H1 (cell line): ENCODE measurements around the gene WNT1. TPM values are rescaled to one million over a fixed set of nuclear protein-coding genes. Genes with fewer than 3 reads are reported as not detected.
A peak's percentile ranks its signal among the peaks of the same experiment; 100 is the strongest.

Experiments
- BACH1 ChIP-seq: IDR thresholded peaks from 2 replicates; pipeline ENCODE4 v1.6.1; 2012; ENCODE audit warnings: low read length, improper control_type of control experiment
- CBX8 ChIP-seq: fragments of 300-800, 300-1000 bp; sonication (generic); IDR thresholded peaks from 2 replicates; pipeline ENCODE4 v1.7.1; 2016; ENCODE audit warnings: low read depth, low read length, borderline replicate concordance
- EZH2 ChIP-seq: fragments of 200-600 bp; sonication (generic); IDR thresholded peaks from 2 replicates; pipeline ENCODE4 v1.7.1; 2012; ENCODE audit warnings: low read depth, mild to moderate bottlenecking, moderate library complexity, low read length, inconsistent platforms; ENCODE audit not compliant: severe bottlenecking
- FOSL1 ChIP-seq: IDR thresholded peaks from 2 replicates; pipeline ENCODE4 v1.6.1; 2011; ENCODE audit warnings: mild to moderate bottlenecking, low read depth, low read length, moderate library complexity; ENCODE audit not compliant: insufficient read depth
- GABPA ChIP-seq: IDR thresholded peaks from 2 replicates; pipeline ENCODE4 v1.6.1; 2011; ENCODE audit warnings: mild to moderate bottlenecking, low read length, moderate library complexity, borderline replicate concordance; ENCODE audit not compliant: insufficient read depth
- JUN ChIP-seq: IDR thresholded peaks from 2 replicates; pipeline ENCODE4 v1.6.1; 2011; ENCODE audit warnings: low read depth, mild to moderate bottlenecking, improper control_type of control experiment, low read length
- KDM1A ChIP-seq: fragments of 200-600, 300-600 bp; sonication (generic); IDR thresholded peaks from 2 replicates; pipeline ENCODE4 v1.7.1; 2016; ENCODE audit warnings: mild to moderate bottlenecking, low read length, borderline replicate concordance
- KDM4A ChIP-seq: IDR thresholded peaks from one replicate; pipeline ENCODE4 v1.7.1; 2012; ENCODE audit warnings: low read depth, mild to moderate bottlenecking, moderate library complexity, low read length, inconsistent platforms; ENCODE audit not compliant: severe bottlenecking
- PHF8 ChIP-seq: fragments of 200-600 bp; sonication (generic); conservative IDR thresholded peaks from 2 replicates; pipeline ENCODE4 v1.7.1; 2012; ENCODE audit warnings: low read depth, mild to moderate bottlenecking, inconsistent platforms, low read length, moderate library complexity
- POLR2AphosphoS5 ChIP-seq: IDR thresholded peaks from 2 replicates; pipeline ENCODE4 v1.6.1; 2011; ENCODE audit warnings: low read depth, low read length
- POU5F1 ChIP-seq: IDR thresholded peaks from 2 replicates; pipeline ENCODE4 v1.6.1; 2011; ENCODE audit warnings: low read depth, mild to moderate bottlenecking, low read length, moderate library complexity
- RBBP5 ChIP-seq: IDR thresholded peaks from 2 replicates; pipeline ENCODE4 v1.7.1; 2012; ENCODE audit warnings: low read depth, mild to moderate bottlenecking, inconsistent platforms, low read length, moderate library complexity, borderline replicate concordance
- RFX5 ChIP-seq: IDR thresholded peaks from 2 replicates; pipeline ENCODE4 v1.6.1; 2011; ENCODE audit warnings: low read depth, low read length, improper control_type of control experiment, borderline replicate concordance
- SAP30 ChIP-seq: fragments of 300-600 bp; sonication (generic); IDR thresholded peaks from 2 replicates; pipeline ENCODE4 v1.7.1; 2012; ENCODE audit warnings: low read length, moderate library complexity, mild to moderate bottlenecking, inconsistent platforms; ENCODE audit not compliant: insufficient read depth, insufficient replicate concordance
- SP2 ChIP-seq: IDR thresholded peaks from 2 replicates; pipeline ENCODE4 v1.6.1; 2012; ENCODE audit warnings: mild to moderate bottlenecking, low read length, inconsistent platforms
- SUZ12 ChIP-seq: fragments of 200-600 bp; sonication (generic); IDR thresholded peaks from 2 replicates; pipeline ENCODE4 v1.6.1; 2012; ENCODE audit warnings: mild to moderate bottlenecking, inconsistent platforms, low read length, moderate library complexity, mixed read lengths
- TBP ChIP-seq: IDR thresholded peaks from 2 replicates; pipeline ENCODE4 v1.6.1; 2011; ENCODE audit warnings: low read depth, low read length, improper control_type of control experiment
- polyA plus RNA-seq, 7 experiments: library from polyadenylated mRNA; depleted of rRNA in 3 of 7; stranded (reverse) in 5 of 7; unstranded in 2 of 7; fragments of >200 nt in 5 of 7; fragments of 200-250 nt in 2 of 7; gene quantifications; 1 replicate in 5 of 7; 2 replicates in 1 of 7; 4 replicates in 1 of 7; pipeline versions ENCODE4 v1.2.1 to v1.2.3, GENCODE V29; 2011 to 2013; ENCODE audit warnings: missing spikeins in 2 of 7, mixed read lengths in 2 of 7
- total RNA-seq: library from RNA; stranded (reverse); fragmentation: NEBNext Ultra II Directional; extraction: Animal tissue kit (Norgen Biotek cat#: 25700); gene quantifications from 2 replicates; pipeline ENCODE4 v1.2.1, GENCODE V29; 2021
- TF ChIP-seq, protein P1 (sequence below): IDR thresholded peaks from 2 replicates; pipeline ENCODE4 v1.6.1; 2012; ENCODE audit warnings: inconsistent platforms
- TF ChIP-seq, protein P2 (sequence below): IDR thresholded peaks from 2 replicates; pipeline ENCODE4 v1.6.1; 2012; ENCODE audit warnings: inconsistent platforms

Gene WNT1
- total and polyA plus RNA-seq, 2 of the 8 experiments (the other 6 are each of a cell fraction or from before 2014, with no cell fraction given) = not detected

DNA sequence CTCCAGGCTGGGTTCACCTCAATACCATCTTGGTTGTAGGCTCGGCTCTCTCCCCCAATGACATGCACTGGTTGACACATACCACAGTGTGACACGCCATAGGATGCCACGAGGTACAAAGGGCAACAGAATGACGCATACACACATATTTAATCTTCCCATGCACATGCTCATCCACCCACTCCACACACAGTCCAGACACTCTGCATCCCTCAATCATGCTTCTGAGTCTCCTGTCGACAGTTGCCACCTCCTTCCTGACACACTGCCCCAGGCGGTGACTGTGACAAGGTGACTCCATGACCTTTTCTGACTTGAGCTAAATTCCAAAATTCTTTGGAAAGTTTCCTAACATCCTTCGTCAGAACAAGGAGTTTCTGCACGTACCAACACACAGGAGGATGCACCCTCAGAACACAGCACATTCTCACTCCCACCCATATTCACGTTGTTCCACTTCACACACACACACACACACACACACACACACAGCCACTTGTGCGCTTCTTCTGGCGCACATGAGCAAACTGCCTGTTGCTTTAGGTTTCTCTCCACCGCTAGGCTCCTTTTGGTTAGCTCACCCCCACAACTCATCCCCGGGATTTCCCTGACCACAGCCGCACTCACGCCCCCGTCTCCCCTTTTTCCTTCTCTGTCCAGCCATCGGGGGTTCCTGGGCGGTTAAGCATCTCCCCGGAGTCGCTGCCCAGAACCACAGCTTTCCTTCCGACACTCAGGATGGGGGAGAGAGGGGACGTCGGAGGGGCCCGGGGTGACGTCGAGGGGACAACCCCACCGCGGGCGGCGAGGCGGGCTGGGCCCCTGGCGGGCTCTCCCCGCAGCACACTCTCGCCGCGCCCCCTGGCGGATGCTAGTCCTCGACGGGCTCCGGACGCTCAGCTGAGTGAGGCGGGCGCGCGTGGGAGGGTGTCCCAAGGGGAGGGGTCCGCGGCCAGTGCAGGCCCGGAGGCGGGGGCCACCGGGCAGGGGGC is 536 bp upstream of the WNT1 start (continued):
- TF ChIP-seq PHF8 (no peak), POLR2AphosphoS5 (no peak), SAP30 (no peak), JUN (no peak), SUZ12 (no peak), TBP (no peak), GABPA (no peak), FOSL1 (no peak), CBX8 (no peak), RFX5 (no peak), KDM1A (0 out of 2 replicates have a peak, but pooled peaks have one; percentile 55), BACH1 (peak; percentile 82), POU5F1 (no peak), EZH2 (no peak), SP2 (no peak), KDM4A (no peak), RBBP5 (no peak)
- TF ChIP-seq, protein P1, sequence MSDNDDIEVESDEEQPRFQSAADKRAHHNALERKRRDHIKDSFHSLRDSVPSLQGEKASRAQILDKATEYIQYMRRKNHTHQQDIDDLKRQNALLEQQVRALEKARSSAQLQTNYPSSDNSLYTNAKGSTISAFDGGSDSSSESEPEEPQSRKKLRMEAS = 0 out of 2 replicates have a peak, but pooled peaks have one; percentile 32
- TF ChIP-seq, protein P2, sequence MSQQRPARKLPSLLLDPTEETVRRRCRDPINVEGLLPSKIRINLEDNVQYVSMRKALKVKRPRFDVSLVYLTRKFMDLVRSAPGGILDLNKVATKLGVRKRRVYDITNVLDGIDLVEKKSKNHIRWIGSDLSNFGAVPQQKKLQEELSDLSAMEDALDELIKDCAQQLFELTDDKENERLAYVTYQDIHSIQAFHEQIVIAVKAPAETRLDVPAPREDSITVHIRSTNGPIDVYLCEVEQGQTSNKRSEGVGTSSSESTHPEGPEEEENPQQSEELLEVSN = no peak; the same call in 1 of the 2 replicates
